SK-N-SH (cell line): ENCODE measurements around the gene MYO9B. TPM values are rescaled to one million over a fixed set of nuclear protein-coding genes. Genes with fewer than 3 reads are reported as not detected.

ENCODE experiments used
- CTCF ChIA-PET: fragments of 300-600, 350-600 bp; formaldehyde crosslinking; extraction: SDS; loops from one replicate; lab custom pipeline; 2021; lab: Yijun Ruan, JAX
- POLR2A ChIA-PET: fragments of 350-600 bp; sonication (Branson Sonifier 250); formaldehyde crosslinking; extraction: SDS; loops from one replicate; lab custom pipeline; 2020; ENCODE audit warnings: antibody characterized with exemption, inconsistent platforms; lab: Yijun Ruan, JAX
- DNase-seq: peaks from one replicate; pipeline ENCODE4 v3.0.0; 2012
- H2AFZ ChIP-seq: fragments of 200-600 bp; sonication (generic); 2 replicates; pipeline ENCODE4 v1.8.1; 2016; ENCODE audit warnings: antibody characterized with exemption, mild to moderate bottlenecking, low read depth
- H3F3A ChIP-seq: fragments of 200-600 bp; sonication (generic); replicated peaks from 2 replicates; pipeline ENCODE3; 2016; ENCODE audit warnings: antibody characterized with exemption, mild to moderate bottlenecking; ENCODE audit not compliant: insufficient read depth
- H3K27ac ChIP-seq, 2 experiments: fragments of 200-500 bp in 1 of 2; fragments of 200-600 bp in 1 of 2; sonication (Bioruptor generic) in 1 of 2; sonication (generic), shearing (Covaris generic) in 1 of 2; 2 replicates each; pipeline versions ENCODE4 v1.5.1 to v1.6.1; 2014 to 2016; ENCODE audit warnings: low read depth in 2 of 2, inconsistent platforms in 1 of 2, low read length in 1 of 2, mild to moderate bottlenecking in 1 of 2, mixed read lengths in 1 of 2
- H3K27me3 ChIP-seq: fragments of 200-600 bp; sonication (generic), shearing (Covaris generic); 2 replicates; pipeline ENCODE4 v1.6.1; 2016; ENCODE audit warnings: mixed run types; ENCODE audit not compliant: insufficient read depth
- H3K36me3 ChIP-seq, 2 experiments: fragments of 200-500 bp in 1 of 2; fragments of 200-600 bp in 1 of 2; sonication (Bioruptor generic) in 1 of 2; sonication (generic) in 1 of 2; replicated peaks in 1 of 2; 2 replicates each; pipeline versions ENCODE3 to v1.5.1; 2014 to 2016; ENCODE audit warnings: low read length in 1 of 2, mild to moderate bottlenecking in 1 of 2; ENCODE audit not compliant: insufficient read depth in 2 of 2, control insufficient read depth in 1 of 2
- H3K4me1 ChIP-seq, 2 experiments: fragments of 200-500 bp in 1 of 2; fragments of 200-600 bp in 1 of 2; sonication (Bioruptor generic) in 1 of 2; sonication (generic), shearing (Covaris generic) in 1 of 2; 2 replicates each; pipeline versions ENCODE4 v1.5.1 to v1.6.1; 2014 to 2016; ENCODE audit warnings: low read depth in 1 of 2, low read length in 1 of 2, mixed run types in 1 of 2; ENCODE audit not compliant: insufficient read depth in 2 of 2, control insufficient read depth in 1 of 2
- H3K4me2 ChIP-seq: fragments of 200-600 bp; sonication (generic), shearing (Covaris generic); 2 replicates; pipeline ENCODE4 v1.6.1; 2017; ENCODE audit warnings: mixed run types
- H3K4me3 ChIP-seq, 2 experiments: fragments of 200-500 bp in 1 of 2; fragments of 200-600 bp in 1 of 2; sonication (Bioruptor generic) in 1 of 2; sonication (generic), shearing (Covaris generic) in 1 of 2; 2 replicates each; pipeline versions ENCODE4 v1.5.1 to v1.8.1; 2014 to 2016; ENCODE audit warnings: low read depth in 2 of 2, inconsistent platforms in 1 of 2, low read length in 1 of 2, mild to moderate bottlenecking in 1 of 2, mixed read lengths in 1 of 2, moderate library complexity in 1 of 2
- H3K79me2 ChIP-seq: fragments of 200-600 bp; sonication (generic); 2 replicates; pipeline ENCODE4 v1.8.1; 2017; ENCODE audit warnings: mild to moderate bottlenecking; ENCODE audit not compliant: insufficient read depth
- H3K9ac ChIP-seq: fragments of 200-600 bp; sonication (generic); 2 replicates; pipeline ENCODE4 v1.6.1; 2017; ENCODE audit warnings: mixed run types
- H3K9me2 ChIP-seq: fragments of 200-600 bp; sonication (generic); 2 replicates; pipeline ENCODE4 v1.6.1; 2017; ENCODE audit warnings: mixed run types
- H3K9me3 ChIP-seq: fragments of 200-600 bp; sonication (generic); 2 replicates; pipeline ENCODE4 v1.6.1; 2017; ENCODE audit warnings: mixed run types, mild to moderate bottlenecking, moderate library complexity
- H4K20me1 ChIP-seq: fragments of 200-600 bp; sonication (generic); 2 replicates; pipeline ENCODE4 v1.6.1; 2017; ENCODE audit warnings: mild to moderate bottlenecking, mixed run types; ENCODE audit not compliant: insufficient read depth
- CHD2 ChIP-seq: fragments of 150-350 bp; IDR thresholded peaks from 2 replicates; pipeline ENCODE4 v1.6.1; 2018; ENCODE audit warnings: low read length; ENCODE audit not compliant: partially characterized antibody
- CTCF ChIP-seq: fragments of 200-600 bp; sonication (generic); IDR thresholded peaks from 2 replicates; pipeline ENCODE4 v1.6.1; 2017; ENCODE audit warnings: antibody characterized with exemption, mild to moderate bottlenecking, moderate library complexity
- ELF1 ChIP-seq: IDR thresholded peaks from 2 replicates; pipeline ENCODE4 v1.4.0; 2012
- FOSL2 ChIP-seq: IDR thresholded peaks from 2 replicates; pipeline ENCODE4 v1.4.0; 2012; ENCODE audit warnings: low read depth, mild to moderate bottlenecking, moderate library complexity, borderline replicate concordance
- IRF3 ChIP-seq: fragments of 150-350 bp; IDR thresholded peaks from 2 replicates; pipeline ENCODE4 v1.6.1; 2016; ENCODE audit warnings: mild to moderate bottlenecking, low read depth, low read length
- NRF1 ChIP-seq: IDR thresholded peaks from 2 replicates; pipeline ENCODE4 v1.6.1; 2012; ENCODE audit warnings: low read depth, mild to moderate bottlenecking, low read length
- RAD21 ChIP-seq: IDR thresholded peaks from 2 replicates; pipeline ENCODE4 v1.6.1; 2012; ENCODE audit warnings: mild to moderate bottlenecking, low read length
- RCOR1 ChIP-seq: fragments of 150-350 bp; IDR thresholded peaks from 2 replicates; pipeline ENCODE4 v1.6.1; 2017; ENCODE audit warnings: antibody characterized with exemption, low read length
- SMC3 ChIP-seq: IDR thresholded peaks from 2 replicates; pipeline ENCODE4 v1.6.1; 2012; ENCODE audit warnings: low read depth, low read length, improper control_type of control experiment
- TAF1 ChIP-seq: IDR thresholded peaks from 2 replicates; pipeline ENCODE4 v1.6.1; 2012; ENCODE audit warnings: low read depth, mild to moderate bottlenecking, low read length, moderate library complexity, borderline replicate concordance
- ZBTB33 ChIP-seq: IDR thresholded peaks from 2 replicates; pipeline ENCODE4 v1.4.0; 2012; ENCODE audit warnings: low read depth, borderline replicate concordance
- WGBS: methylation state at CpG from one replicate; pipeline ENCODE4 v1.1.6; 2017; ENCODE audit warnings: low lambda C conversion rate; 5-methylcytosine and 5-hydroxymethylcytosine counted together
- polyA plus RNA-seq, 3 experiments: library from polyadenylated mRNA; depleted of rRNA; stranded (reverse); fragments of >200 nt; gene quantifications; 2 replicates each; pipeline ENCODE4 v1.2.3, GENCODE V29; 2012

MYO9B gene
- polyA plus RNA-seq, 1 of the 3 experiments (the other 2 are of a cell fraction) = 37.6 TPM

DNA sequence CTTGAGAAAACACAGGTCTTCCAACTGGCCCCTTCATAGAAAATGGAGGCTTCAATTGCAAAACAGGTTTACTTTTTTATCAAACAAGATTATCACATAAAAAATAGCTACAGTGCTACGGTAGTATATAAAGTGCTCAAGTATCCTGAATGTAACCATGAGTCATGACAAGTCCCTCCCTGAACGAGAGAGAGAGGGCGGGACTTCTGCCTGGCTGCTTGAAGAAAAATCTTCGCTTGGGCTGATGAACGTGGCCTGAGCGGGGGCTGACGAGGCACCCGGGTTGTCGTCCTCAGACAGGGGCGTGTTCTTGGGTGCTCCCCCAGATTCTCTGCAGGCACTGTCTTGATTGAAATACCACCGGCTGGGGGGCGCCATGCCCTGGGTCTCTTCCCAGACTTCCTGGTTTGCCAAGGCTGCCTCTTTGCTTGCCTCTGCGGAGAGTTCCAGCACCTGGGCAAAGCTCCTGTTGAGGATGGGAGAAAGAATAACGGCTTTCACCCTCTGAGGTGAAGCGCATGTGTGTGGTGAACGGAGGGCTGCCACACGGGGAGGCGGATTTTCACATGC, 25.8 kb upstream of the MYO9B start:
- CTCF ChIA-PET = interaction anchor here (1.4 kb wide), 1 partner anchor 278 kb away, joined by 3 read pairs; no protein-coding TSS in a partner anchor
- Histone ChIP-seq H3K4me2 (no peak overlapping the region), H3K9ac (no peak overlapping the region), H4K20me1 (no peaks in the 10 kb centered on the region), H3K4me3 (no peak overlapping the region), H3K36me3 (peaks cover 2 to 9% of the 10 kb centered on the region in 2 experiments), H3K27ac (no peak overlapping the region), H3F3A (no peaks in the 10 kb centered on the region), H3K9me2 (no peaks in the 10 kb centered on the region), H2AFZ (no peak overlapping the region), H3K27me3 (no peaks in the 10 kb centered on the region), H3K9me3 (no peaks in the 10 kb centered on the region), H3K4me1 (no peaks in the 10 kb centered on the region), H3K79me2 (no peaks in the 10 kb centered on the region)
- TF ChIP-seq FOSL2 = peak; percentile 21; the same call in 1 of the 2 replicates
- TF ChIP-seq ELF1 = no peak
- 88% methylated on average over 17 of the region's 18 CpGs for WGBS
- POLR2A ChIA-PET = no interaction called here
- DNase-seq = no peak

- CTCF ChIA-PET = interaction anchor here (0.6 to 2.2 kb wide), 30 partner anchors 9 to 365 kb away, joined by 3 to 28 read pairs (median 4); partner anchors contain the start of genes MRPL34 and SIN3B
- Histone ChIP-seq H3K9ac (no peak overlapping the region), H2AFZ (no peak overlapping the region), H3K27me3 (no peaks in the 10 kb centered on the region), H4K20me1 (no peaks in the 10 kb centered on the region), H3K9me2 (no peaks in the 10 kb centered on the region), H3K79me2 (no peaks in the 10 kb centered on the region), H3K4me2 (no peak overlapping the region), H3K4me3 (no peak overlapping the region; a peak in 1 of 4 replicates), H3K36me3 (peaks cover 2 to 17% of the 10 kb centered on the region in 2 experiments), H3K4me1 (no peaks in the 10 kb centered on the region), H3K27ac (no peak overlapping the region), H3F3A (no peaks in the 10 kb centered on the region), H3K9me3 (no peaks in the 10 kb centered on the region)
- 76% methylated on average over 8 of the region's 8 CpGs for WGBS
- TF ChIP-seq CTCF (peak; percentile 66), CHD2 (no peak), SMC3 (peak; percentile 64), RAD21 (peak; percentile 69), RCOR1 (no peak)
- peak; percentile 62 for DNase-seq
- POLR2A ChIA-PET = no interaction called here
These were observed 23.1 kb upstream of the MYO9B start for GRCh38 chr19:17052439-17052838.

- H3K4me2 ChIP-seq = no peak overlapping the region
- no peaks in the 10 kb centered on the region for H3K4me1 ChIP-seq
- no peak for DNase-seq
- no peaks in the 10 kb centered on the region for H3F3A ChIP-seq
- no peaks in the 10 kb centered on the region for H3K9me3 ChIP-seq
- H3K9ac ChIP-seq = no peak overlapping the region
- no peak overlapping the region for H2AFZ ChIP-seq
- H3K27me3 ChIP-seq = no peaks in the 10 kb centered on the region
- peaks cover 19 to 39% of the 10 kb centered on the region in 2 experiments for H3K36me3 ChIP-seq
- no peaks in the 10 kb centered on the region for H4K20me1 ChIP-seq
- 94% methylated on average over 5 of the region's 5 CpGs for WGBS
- ChIA-PET CTCF (no interaction called here), POLR2A (no interaction called here)
- no peaks in the 10 kb centered on the region for H3K9me2 ChIP-seq
- no peak overlapping the region for H3K27ac ChIP-seq
- no peak for TF ChIP-seq NRF1
- TF ChIP-seq IRF3 = no peak
- TF ChIP-seq RAD21 = no peak
- no peak for TF ChIP-seq TAF1
- TF ChIP-seq ZBTB33 = no peak
- H3K79me2 ChIP-seq = no peaks in the 10 kb centered on the region
- no peak overlapping the region for H3K4me3 ChIP-seq
These were observed 20.8 kb upstream of the MYO9B start for GRCh38 chr19:17054746-17055145.
